ENCODE data around the gene DGKD.

Gene DGKD

DNA sequence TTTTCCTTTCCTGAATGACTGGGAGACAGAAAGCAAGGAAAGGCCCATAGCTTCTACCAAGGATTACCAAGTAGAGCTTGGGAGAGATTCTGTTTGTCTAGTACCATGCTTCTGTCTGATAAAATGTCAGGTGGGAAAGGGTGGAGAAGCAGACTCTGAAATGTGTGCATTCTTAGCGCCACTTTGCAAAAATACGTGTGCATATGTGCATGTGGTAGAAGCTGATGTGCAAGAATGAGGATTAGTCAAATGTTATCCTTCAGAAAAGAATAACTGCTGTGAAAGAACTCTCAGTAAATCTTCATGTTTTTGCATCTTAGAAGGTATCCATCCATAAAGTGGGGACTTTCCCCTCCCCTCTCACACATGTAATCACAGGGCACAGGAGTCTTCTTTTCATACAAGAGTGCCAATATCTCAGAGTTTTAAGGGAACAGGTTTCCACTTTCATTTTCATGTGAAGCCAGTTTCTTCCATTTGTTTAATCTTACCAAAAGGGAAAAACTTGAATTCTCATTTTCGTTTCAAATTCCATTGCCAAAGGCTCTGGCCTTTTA, 15.4 kb upstream of the DGKD start:
- DNase-seq (ENCODE audit: low read depth in 2 of 2): no peak

DNA sequence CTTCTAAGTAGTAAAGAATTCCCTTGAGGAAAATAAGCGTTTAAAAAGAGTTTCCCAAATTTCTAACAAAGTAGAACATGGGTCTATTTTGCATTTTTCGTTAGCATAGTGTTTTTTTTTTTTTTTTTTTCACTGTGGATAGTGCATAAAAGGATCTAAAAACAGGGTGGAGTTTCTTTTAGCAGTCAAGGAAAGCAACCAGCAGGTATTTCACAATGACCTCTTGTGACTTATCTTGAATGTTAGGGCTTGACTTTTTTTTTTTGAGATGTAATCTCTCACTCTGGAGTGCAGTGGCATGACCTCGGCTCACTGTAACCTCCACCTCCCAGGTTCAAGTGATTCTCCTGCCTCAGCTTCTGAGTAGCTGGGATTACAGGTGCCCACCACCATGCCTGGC, 14.9 kb upstream of the DGKD start:
- no peak for DNase-seq (ENCODE audit: low read depth in 2 of 2)

DNA sequence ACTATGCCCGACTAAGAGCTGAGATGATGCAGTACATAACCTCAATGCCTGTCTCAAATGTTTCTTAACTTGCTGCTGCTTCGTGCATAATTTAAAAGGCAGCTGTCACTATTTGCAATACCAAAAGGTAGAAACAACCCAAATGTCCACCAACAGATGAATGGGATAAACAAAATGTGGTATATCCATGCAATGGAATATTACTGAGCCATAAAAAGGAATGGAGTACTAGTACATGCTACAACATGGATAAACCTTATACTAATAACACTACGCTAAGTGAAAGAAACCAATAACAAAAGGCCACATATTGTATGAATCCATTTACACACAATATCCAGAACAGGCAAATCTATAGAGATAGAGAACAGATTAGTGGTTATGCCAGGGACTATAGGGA, 13.0 kb upstream of the DGKD start:
- DNase-seq (ENCODE audit: low read depth in 2 of 2): no peak

DNA sequence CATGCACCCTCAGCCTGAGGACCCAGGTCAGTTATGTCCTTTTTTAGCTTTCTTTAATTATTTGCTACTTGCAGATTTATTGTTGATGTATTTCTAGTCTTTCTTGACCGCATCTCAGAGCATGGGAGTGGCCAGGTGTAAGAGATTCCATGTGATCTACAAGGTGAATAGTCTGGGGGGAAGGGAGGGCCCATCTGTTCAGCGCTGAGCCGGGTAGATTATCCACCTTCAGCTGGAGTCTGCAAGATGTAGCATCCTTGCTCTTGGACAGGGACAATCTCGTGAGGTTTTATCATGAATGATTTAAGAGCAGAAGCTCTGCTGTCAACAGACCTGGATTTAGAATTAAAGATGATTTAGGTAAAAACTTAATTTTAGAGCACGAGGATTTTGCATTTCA, 12.0 kb upstream of the DGKD start:
- no peak for DNase-seq (ENCODE audit: low read depth in 2 of 2)

DNA sequence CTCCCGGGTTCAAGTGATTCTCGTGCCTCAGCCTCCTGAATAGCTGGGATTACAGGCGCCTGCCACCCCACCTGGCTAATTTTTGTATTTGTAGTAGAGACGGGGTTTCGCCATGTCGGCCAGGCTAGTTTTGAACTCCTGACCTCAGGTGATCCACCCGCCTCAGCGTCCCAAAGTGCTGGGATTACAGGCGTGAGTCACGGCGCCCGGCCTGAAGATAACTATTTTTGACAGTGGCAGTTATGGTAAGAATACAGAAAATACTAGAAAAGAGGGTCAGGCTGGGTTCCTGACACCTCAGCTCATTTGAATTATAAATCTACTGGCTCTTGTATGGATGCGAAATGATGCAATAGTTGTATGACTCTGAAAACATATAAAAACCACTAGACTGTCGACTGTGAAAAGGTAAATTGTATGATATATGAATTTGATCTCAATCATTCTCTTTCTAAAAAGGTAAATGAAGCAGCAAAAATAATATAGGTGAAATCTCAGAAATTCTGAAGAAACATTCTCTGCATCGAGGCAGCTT, 11.1 kb upstream of the DGKD start:
- DNase-seq (ENCODE audit: low read depth in 2 of 2): no peak

DNA sequence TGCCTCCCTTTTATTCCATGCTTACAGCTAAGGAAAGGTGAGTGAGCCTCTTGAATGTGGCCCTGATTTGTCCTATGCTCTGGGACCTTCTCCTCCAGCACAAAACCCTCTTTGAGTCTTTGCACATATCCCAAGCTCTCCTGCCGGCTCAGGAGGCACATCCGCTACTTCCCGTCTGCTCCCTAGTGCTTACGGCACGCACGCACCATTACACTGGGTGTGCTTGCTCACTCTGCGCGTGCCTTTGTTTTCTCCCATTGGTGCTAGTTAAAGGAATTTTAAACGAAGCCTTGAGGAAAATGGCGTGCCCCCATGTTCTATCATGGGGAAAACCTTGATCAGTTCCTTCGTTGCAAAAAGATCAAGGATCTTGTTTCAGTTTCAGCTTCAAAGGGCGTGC, 7.9 kb upstream of the DGKD start:
- no peak for DNase-seq (ENCODE audit: low read depth in 2 of 2)

DNA sequence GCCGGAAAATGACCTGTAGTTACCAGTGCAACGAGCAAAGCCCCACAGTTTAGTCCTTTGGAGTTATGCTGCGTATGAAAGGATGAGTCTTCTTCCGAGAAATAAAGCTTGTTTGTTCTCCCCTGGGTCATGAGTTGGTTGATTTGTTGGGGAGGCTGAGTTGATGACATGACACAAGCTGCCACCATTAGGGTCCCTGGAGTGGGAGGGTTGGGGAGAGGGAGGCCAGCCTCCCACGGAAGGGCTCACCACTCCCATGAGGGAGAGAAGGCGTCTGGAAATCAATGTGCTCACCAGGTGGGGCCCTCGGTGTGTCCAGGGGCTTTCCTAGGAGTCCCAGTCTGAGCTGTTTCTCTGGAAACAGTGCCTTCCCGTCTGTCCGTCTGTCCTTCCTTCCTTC, 7.4 kb upstream of the DGKD start:
- DNase-seq (ENCODE audit: low read depth in 2 of 2): no peak

DNA sequence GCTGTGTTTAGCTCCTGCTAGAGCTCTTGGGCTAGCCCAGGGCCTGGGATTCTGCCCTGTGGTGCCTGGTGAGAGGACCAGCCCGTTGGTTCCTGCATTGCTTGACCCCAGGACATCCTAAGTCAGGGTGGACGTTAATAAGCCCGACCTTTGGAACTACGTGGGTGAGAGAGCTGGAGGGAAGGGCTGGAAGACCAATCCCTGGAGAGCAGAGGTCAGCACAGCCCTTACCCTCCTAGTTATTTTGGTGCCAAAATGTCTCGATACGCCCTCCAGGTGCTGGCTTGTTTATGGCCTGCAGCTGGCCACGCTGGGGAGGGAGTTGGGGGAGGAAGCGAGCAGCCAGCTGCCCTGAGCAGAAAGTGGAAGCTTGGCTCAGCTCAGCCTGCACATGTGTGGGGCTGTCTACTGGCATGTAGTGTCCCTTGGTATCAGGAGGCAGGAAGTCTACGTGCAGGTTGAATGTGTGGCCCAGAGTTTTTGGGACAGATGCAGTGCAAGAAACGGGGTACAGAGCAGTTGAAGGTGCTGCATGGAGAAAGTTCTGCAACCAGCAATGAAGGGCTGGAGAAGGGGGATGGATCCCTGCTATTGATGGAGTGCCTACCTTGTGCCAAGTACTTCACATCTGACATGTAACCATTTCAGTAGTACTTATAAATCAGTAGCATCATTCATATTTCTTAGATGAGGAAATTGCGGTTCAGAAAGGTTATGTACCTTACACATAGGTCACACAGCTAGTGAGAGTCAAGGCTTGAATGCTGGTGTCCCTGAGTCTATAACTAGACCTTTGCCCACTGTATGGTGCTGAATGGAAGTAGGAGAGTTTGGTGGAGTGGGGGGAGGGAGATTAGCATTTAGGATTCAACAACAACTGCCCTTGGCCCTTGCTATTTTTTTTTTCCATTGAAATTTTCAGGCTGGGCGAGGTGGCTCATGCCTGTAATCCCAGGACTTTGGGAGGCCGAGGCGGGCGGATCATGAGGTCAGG, 5.0 kb upstream of the DGKD start:
- no peak for DNase-seq (ENCODE audit: low read depth in 2 of 2)

DNA sequence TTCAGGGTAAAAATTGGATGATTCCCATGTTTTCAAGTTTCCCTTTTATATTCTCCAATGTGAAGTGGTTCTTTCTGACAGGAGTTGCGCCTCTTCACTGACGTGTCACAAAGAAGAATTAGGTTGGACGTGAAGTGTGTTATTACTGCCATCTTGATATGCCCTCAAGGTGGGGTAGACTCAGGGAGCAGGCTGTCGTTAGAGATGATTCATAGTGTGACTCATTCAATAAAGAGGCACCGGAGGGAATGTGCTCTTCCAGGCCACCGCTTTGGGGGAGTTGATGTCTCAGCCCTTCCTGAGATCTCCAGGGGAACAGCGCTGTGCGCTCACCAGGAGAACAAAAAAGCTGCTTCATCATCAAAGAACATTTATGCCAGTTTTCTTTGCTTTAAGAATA, 3.6 kb upstream of the DGKD start:
- DNase-seq (ENCODE audit: low read depth in 2 of 2): no peak

DNA sequence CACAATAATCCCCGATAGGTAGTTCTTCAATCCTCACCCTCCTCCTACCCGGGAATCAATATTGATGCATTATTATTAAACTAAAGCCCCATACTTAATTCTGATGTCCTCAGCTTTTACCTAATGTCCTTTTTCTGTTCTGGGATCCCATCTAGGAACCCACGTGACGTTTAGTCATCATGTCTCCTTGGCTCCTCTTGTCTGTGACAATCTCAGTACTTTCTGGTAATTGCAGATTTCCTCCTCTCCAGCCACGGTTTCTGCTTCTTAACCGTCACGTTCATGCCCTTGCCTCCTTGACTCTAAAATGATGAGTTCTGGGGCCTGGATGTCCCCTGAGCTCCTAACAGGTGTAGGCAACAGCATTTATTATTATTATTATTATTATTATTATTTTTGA, 2.9 kb upstream of the DGKD start:
- no peak for DNase-seq (ENCODE audit: low read depth in 2 of 2)

DNA sequence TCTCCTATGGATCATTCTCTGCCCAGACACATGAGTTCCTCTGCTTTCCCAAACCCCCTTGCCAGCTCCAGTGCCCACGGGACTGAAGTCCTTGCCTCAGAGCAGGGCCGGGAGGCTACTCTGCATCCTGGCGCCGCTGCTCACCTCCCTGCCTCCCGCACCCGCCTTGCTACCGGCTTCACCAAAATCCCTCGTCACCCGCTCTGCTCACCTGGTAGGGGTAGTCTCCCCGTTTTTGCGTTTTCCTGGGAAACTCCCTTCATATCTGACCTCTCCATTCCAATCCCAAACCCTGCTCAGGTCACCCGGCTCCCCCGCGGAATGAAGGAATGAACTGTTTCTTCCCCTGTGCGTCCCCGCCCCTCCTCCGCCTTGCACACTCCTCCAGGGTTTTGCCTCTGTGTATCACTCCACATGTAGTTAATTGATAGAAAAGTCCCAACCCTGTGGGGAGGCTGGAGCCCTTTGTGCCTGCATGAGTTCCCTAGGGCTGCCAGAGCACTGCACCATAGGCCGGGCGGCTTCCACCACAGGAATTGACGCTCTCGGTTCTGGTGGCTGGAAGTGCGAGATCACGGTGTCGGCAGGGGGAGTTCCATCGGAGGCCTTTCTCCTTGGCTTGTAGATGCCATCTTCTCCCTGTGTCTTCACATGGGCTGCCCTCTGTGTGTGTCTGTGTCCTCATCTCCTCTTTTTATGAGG, 2.0 kb upstream of the DGKD start:
- DNase-seq (ENCODE audit: low read depth in 2 of 2): no peak

DNA sequence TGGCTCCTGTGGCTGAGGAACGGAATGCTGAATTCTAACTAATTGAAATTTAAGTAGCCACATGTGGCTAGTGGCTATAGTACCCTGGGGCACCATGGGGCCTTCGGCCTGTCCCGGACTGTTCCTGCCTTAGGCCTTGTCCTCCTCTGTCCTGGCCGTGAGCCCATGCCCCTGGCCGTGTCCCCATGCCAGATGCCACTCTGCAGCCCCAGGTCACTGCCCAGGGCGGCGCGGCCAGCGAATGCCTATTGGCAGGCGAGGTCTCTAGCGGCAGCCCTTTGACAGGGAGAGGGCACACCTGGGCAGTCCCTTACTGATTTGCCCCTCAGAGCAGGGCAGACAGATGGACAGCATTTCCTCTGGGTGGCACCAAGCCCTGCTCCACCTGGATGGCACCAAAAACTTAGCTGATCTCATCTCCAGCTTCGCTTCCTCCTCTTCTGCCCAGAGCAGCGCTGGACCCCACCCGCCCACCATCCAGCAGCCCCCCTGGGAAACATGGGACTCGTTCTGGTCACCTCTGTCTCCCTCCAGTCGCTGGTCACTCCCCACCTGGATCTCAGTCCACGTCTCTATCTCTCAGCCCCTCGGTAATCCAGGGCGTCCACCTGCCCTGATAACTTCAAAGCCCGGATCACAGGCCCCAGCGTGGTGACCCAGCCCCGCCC, 1.1 kb upstream of the DGKD start:
- DNase-seq (ENCODE audit: low read depth in 2 of 2): no peak

DNA sequence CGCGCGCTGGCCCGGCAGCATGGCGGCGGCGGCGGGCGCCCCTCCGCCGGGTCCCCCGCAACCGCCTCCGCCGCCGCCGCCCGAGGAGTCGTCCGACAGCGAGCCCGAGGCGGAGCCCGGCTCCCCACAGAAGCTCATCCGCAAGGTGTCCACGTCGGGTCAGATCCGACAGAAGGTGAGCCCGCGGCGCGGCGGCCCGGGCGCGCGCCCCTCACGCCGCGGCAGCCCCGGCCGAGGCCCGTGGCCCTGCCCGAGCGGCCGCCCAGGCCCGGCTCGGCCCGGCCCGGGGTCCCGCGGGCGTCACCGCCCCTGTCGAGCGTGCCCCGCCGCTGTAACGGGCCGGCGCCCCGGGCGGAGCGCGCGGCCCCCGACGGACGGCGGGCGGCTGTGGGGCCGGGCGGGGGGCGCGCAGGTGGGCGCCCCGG, 218 bp downstream of the DGKD start:
- DNase-seq (ENCODE audit: low read depth in 2 of 2): no peak

DNA sequence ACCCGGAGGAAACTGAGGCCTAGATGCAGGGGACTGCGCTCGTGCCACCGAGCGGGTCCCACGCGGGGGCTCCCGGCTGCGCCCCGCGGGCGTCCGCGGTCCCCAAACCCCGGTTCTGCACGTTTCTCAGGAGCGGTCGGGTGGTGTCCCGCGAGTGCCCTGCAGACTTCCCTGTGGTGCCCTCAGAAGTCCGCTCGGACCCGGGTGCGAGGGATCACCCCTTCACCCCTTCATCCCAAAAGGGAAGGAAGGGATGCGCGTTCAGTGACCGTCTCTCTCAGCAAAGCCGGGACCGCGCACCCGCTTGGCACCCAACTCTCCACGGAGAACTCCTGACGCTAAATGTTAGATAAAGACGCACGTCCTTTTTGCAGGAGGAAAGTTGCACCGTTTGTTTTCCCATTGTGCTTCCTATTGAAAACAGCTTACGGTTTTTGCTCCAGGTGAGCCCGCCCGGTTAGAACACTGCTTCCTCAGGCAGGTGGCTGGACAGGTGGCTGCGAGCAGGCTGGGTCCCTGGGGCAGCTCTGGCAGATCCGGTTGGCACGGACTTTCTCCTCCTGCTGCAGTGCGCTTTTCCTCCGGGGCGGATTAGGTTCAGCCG, 779 bp downstream of the DGKD start:
- no peak for DNase-seq (ENCODE audit: low read depth in 2 of 2)

DNA sequence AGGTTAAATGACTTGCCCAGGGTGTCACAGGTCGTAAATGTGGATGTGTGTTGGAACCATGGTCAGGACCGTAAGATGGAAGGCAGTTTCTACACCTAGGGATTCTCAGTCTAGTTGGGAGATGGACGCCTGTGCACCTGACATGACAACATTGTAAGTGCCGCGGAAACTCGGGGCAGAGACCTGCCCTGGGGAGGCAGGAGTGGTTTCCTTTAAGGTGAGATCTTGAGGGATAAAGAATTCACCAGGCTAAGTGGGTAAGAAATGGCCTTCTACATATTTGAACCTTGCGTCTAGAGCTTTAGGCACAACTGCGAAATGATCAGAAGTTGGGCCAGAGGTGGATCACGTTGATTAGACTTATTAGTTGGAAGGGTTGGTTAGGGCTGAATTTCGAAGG, 1.6 kb downstream of the DGKD start:
- DNase-seq (ENCODE audit: low read depth in 2 of 2): no peak

DNA sequence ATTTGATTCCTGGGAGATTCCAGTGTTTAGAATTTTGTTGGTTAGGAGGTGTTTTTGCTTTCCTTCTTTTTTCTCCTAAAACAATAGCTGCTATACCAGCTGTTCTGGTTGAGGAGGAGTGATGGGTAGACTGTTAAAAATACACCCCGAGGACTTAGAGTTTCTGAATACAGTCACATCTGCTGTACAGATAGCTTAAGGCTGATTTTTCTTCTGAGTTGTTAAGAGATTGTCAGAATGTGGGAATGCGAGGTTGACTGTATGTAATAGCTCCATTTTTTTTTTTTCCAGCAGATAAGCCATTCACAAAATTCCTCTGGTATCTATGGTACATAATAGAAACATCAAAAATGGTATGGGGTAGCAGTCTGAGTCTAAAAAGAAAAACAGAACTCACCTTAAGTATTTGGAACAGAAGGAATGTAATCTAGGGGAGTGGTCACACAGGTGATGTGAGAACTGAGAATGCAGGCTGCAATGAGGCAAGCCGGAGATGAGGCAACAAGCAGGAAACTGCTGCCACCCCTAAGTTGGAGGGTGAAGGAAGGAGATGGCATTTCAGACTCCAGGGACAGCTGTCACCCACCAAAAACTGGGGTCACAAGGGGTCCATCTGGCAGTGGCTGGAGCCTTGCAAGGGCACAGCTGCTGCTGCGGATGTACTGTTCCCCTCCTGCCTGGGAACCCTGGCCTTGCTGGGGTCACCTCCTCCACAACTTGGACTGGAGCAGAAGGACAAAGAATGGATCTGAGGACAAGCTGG, 2.4 kb downstream of the DGKD start:
- no peak for DNase-seq (ENCODE audit: low read depth in 2 of 2)

DNA sequence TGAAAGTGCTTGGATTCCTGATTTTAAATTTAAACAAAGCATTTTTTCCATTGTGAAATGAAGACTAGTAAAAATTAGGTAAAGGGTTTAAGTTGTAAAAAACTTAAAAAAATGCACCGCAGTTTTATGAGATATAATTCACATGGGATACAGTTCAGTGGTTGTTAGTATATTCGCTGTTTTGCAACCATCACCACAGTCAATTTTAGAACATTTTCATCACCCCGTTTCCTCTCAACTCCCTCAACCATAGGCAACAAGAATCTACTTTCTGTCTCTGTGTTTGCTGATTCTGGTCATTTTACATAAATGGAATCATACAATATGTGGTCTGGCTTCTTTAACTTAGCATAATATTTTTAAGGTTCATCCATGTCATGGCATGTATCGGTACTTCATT, 4.0 kb downstream of the DGKD start:
- no peak for DNase-seq (ENCODE audit: low read depth in 2 of 2)

DNA sequence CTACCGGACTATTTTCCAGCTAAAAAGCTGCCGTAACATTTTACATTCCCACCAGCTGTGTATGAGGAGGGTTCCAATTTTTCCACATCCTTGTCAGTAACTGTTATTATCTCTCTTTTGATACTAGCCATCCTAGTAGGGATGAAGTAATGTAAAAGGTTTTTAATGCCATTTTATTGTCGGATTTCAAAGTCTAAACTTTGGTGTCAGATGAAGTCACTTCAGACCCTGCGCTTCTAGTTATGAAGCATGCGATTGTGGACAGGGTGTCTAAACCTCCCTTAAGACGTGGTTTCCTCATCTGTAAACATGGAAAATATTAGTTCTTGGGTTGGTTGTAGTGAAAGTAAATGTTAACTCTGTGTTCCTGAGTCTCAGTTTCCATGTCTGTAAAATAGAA, 4.7 kb downstream of the DGKD start:
- DNase-seq (ENCODE audit: low read depth in 2 of 2): no peak

DNA sequence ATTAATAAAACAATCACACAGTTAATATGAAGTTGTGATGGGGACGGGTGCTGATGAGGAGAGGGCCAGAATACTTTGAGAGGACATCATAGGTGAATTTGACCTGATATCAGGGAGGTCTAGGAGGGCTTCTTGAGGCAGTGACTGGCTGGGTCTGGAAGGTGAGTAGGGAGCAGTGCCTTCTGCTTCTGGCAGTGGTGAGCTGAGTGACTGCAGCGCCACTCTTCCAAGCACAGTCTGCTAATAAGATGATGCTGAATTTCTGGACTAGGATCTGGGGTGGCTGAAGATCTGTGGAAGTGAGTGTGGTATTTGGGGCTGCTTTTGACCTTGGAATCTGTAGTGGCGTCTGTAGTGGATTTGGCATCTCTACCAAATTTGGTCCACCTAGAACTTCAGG, 5.5 kb downstream of the DGKD start:
- DNase-seq (ENCODE audit: low read depth in 2 of 2): no peak

DNA sequence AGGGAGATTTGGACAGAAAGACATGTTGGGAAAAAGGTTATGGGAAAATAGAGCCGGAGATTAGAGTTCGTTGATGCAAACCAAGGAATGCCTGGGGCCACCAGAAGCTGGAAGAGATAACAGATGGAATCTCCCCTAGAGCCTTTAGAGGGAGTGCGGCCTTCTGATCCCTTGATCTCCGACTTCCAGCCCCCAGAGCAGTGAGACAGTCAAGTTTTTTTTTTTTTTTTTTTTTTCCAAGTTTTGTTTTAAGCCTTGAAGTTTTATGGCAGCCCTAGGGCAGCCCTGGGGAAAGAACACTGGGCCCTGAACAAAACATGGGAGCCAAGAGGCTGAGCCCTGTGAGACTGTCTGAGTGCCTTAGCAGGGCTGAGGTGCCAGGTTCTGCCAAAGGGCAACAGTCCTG, 6.5 kb downstream of the DGKD start:
- DNase-seq (ENCODE audit: low read depth in 2 of 2): no peak

DNA sequence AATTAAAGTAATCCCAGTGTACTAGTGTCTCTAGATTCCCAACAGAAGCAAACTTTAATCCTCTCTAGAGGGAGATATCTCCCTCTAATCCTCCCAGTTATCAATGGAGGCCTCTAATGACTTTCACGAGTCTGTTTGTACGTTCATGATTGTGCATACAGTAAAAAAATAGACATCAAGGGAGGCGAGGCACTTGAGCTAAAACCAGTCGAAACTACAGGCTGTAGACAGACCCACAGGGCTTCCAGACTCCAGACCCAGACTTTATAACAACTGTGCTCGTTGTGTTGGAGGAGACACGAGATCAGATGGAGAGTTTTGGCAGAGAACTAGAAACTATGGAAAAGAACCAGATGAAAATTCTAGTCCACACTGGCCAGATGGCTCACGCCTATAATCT, 7.0 kb downstream of the DGKD start:
- DNase-seq (ENCODE audit: low read depth in 2 of 2): no peak
